AG09319 (cell line): ENCODE data around the gene KDM6A.
A peak's percentile ranks its signal among the peaks of the same experiment; 100 is the strongest.

ENCODE experiments used
- DNase-seq: peaks from one replicate; pipeline ENCODE4 v3.0.0-alpha.2; 2010; ENCODE audit warnings: low read depth; ENCODE audit errors: extremely low read depth
- TF ChIP-seq, protein P1 (sequence below): IDR thresholded peaks from 2 replicates; pipeline ENCODE4 v1.5.1; 2011; ENCODE audit warnings: low read depth, mild to moderate bottlenecking, inconsistent platforms, low read length, moderate library complexity

KDM6A gene

DNA sequence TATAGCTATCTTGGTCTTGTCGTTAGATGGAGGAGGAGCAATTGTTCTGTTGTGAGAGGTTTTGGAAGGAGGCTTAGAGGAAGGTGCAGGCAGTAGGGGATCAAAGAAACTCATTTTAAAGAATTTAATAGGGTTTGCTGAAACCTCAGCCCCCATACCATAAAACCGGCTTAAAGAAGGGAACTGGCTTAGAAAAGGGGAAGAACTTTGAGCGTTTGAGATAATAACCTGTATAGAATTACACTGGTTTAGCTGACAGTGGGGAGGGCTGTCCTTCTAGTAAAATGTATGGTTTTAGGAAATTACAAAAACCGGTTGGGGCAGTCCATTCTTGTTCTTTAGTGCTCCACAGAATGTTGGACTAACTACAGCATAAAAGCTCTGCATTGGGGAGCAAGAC is 128.1 kb downstream of the KDM6A start:
- TF ChIP-seq, protein P1, sequence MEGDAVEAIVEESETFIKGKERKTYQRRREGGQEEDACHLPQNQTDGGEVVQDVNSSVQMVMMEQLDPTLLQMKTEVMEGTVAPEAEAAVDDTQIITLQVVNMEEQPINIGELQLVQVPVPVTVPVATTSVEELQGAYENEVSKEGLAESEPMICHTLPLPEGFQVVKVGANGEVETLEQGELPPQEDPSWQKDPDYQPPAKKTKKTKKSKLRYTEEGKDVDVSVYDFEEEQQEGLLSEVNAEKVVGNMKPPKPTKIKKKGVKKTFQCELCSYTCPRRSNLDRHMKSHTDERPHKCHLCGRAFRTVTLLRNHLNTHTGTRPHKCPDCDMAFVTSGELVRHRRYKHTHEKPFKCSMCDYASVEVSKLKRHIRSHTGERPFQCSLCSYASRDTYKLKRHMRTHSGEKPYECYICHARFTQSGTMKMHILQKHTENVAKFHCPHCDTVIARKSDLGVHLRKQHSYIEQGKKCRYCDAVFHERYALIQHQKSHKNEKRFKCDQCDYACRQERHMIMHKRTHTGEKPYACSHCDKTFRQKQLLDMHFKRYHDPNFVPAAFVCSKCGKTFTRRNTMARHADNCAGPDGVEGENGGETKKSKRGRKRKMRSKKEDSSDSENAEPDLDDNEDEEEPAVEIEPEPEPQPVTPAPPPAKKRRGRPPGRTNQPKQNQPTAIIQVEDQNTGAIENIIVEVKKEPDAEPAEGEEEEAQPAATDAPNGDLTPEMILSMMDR = no peak
- no peak for DNase-seq

DNA sequence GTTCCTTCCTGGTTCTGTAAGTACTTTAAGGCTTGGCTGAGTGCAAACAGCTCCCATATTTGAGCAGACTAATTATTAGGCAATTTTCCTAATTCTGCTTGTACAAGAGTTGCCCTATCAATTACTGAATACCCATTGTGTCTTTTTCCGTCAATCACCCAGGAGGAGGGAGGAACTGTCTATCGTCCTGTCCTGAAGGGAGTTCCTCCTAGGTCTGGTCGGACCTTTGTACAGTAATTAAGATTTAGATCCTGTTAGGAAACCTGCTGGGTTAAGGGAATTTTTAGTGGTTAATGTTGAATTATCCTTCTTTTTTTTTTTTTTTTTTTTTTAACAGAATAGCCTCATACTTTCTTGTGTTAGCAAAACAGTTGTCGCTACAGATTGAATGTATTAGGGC is 130.1 kb downstream of the KDM6A start:
- TF ChIP-seq, protein P1 = no peak
- no peak for DNase-seq

DNA sequence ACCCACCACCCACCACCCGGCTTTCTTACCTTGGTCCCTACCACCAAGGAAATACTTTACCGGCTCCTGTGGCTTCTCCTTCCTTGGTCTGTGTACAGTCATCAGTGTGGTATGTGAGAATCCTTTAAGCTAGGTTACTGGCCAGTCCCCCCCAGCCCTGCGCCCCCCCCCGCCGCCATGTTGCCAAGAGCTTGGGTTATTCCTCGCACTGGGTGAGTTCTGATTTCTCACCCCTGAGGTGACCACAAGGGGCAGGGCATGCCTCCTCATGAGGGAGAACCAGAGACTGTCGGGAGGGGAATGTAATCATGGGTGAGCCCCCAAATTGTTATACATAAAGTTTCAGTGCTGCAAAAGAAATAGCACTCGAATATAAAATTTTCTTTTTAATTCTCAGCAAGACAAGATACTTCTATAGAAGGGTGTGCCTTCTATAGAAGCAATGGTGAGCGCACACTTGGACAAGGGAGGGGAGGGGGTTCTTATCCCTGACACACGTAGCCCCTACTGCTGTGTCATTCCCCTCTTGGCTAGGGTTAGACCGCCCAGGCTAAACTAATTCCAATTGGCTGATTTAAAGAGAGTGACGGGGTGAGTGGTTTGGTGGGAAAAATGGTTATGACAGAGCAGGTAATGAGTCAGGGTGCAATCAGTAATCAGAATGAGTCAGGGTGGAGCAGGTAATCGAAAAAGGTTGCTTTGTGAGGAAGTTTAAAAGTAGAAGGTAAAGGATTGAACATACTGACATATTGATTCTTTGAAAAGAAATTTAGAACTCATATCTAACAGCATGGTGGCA is 133.2 kb downstream of the KDM6A start:
- TF ChIP-seq, protein P1 = no peak
- no peak for DNase-seq

DNA sequence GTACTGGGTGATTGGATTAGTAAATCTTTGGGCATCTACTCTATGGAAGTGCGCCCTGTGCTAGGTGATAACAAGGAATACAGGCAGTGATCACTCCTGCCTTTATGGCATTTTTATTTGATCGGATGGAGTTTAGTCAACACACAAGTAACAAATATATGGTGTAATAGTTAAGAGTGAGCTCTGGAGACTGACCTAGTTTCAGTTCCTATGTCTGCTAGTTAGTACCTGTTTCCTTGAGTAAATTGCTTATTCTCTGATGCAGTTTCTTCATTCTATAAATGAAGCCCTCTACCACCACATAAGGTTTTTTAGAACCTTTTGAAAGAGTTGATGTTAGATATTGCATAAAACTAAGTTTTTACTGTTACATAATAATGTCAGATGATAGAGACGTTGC is 134.6 kb downstream of the KDM6A start:
- no peak for DNase-seq
- TF ChIP-seq, protein P1 = no peak

DNA sequence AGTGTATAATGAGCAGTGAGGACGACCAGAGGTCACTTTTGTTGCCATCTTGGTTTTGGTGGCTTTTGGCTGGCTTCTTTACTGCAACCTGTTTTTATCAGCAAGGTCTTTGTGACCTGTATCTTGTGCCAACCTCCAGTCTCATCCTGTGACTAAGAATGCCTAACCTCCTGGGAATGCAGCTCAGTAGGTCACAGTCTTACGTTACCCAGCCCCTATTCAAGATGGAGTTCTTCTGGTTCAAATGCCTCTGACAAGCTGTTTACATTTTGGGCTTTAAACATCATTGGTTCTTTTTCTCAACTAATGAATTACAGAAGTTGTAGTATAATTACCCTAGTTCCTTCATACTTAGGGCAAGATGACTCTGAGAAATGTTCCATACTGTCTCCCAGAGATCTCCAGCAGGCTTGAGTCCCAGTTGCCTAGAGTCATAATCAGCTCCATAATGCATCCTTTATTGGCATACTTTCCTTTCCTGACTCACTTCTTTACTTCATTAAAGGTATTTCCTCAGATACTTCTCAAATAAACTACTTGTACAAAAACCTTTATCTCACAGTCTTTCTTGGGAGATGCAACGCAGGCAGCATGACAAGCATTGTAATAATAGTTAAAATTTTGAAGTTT is 136.5 kb downstream of the KDM6A start:
- TF ChIP-seq, protein P1 = no peak
- DNase-seq = peak; percentile 39

DNA sequence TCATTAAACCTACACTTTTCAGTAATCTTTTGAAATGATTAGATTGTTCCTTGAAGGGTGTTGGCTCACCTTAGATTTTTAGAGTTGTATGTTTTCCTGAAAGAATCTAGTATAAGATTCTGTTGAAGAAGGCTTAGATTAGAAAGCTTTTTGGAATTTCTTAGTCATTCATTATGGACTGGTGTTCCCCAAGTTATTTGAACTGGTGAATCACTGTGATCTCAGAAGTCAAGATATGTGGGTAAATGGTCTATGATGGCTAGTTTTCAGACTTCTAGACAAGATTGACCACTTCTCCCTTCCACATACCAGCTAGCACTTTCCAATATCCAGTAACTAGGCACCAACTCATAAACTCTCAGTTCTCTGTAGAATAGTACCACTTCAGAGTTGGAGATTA is 138.1 kb downstream of the KDM6A start:
- TF ChIP-seq, protein P1 = no peak
- no peak for DNase-seq

DNA sequence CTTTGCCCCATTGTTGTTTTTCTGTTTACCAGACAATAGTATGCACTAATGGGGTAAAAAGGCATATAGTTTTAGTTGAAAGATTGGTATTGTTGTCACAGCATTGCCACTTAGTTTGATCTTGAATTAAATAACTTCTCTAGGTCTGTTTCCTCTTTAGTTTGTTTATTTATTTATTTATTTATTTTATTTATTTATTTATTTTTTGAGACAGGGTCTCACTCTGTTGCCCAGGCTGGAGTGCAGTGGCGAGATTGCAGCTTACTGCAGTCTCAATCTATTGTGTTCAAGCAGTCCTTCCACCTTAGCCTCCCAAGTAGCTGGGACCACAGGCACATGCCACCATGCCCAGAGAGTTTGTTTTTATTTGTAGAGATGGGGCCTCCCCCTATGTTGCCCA is 138.6 kb downstream of the KDM6A start:
- TF ChIP-seq, protein P1 = no peak
- DNase-seq = no peak
